Glomerular visceral epithelial cell (primary cell): ENCODE data around the gene SLC25A28.

ENCODE experiments used
- DNase-seq: peaks from one replicate; pipeline ENCODE4 v3.0.0-alpha.2; 2016; ENCODE audit errors: extremely low spot score

SLC25A28 gene

GRCh38 chr10:99590799-99591198, 29.4 kb downstream of the SLC25A28 start:
- no peak for DNase-seq

- DNase-seq, result no peak
Observed at GRCh38 chr10:99583687-99584086, 36.6 kb downstream of the SLC25A28 start.

GRCh38 chr10:99582255-99582770, 37.9 kb downstream of the SLC25A28 start:
- DNase-seq, result no peak

- no peak for DNase-seq
Observed at GRCh38 chr10:99579971-99580370, 40.3 kb downstream of the SLC25A28 start.

GRCh38 chr10:99573790-99574189, 46.4 kb downstream of the SLC25A28 start:
- no peak for DNase-seq

GRCh38 chr10:99571816-99572215, 48.4 kb downstream of the SLC25A28 start:
- DNase-seq, result no peak

- no peak for DNase-seq
Observed at GRCh38 chr10:99569961-99570360, 50.3 kb downstream of the SLC25A28 start.

GRCh38 chr10:99569253-99569939, 50.8 kb downstream of the SLC25A28 start:
- DNase-seq, result no peak

- no peak for DNase-seq
Observed at GRCh38 chr10:99565166-99565565, 55.1 kb downstream of the SLC25A28 start.

- no peak for DNase-seq
Observed at GRCh38 chr10:99564361-99564760, 55.9 kb downstream of the SLC25A28 start.

- no peak for DNase-seq
Observed at GRCh38 chr10:99562631-99563030, 57.6 kb downstream of the SLC25A28 start.
